GM23338 (cell line): ENCODE results near the gene ADORA2A. TPM values are rescaled to one million over a fixed set of nuclear protein-coding genes. Genes with fewer than 3 reads are reported as not detected.

Experiments used
- ATAC-seq: fragments of 200-7000 bp; cut with Tn5 transposase; 3 replicates; pipeline ENCODE4 v1.9.1; 2020
- DNase-seq: peaks from one replicate; pipeline ENCODE4 v3.0.0-alpha.2; 2015; ENCODE audit warnings: low spot score
- H2AFZ ChIP-seq: fragments of 200-600 bp; sonication (generic); 2 replicates; pipeline ENCODE4 v1.8.0; 2016; ENCODE audit warnings: antibody characterized with exemption, mild to moderate bottlenecking, moderate library complexity
- H3F3A ChIP-seq: fragments of 200-600 bp; sonication (generic); replicated peaks from 2 replicates; pipeline ENCODE4 v1.8.0; 2017; ENCODE audit warnings: antibody characterized with exemption, mixed run types, low read depth
- H3K27ac ChIP-seq: fragments of 200-600 bp; sonication (generic); 2 replicates; pipeline ENCODE4 v1.6.1; 2016; ENCODE audit warnings: low read depth
- H3K27me3 ChIP-seq: fragments of 200-600 bp; sonication (generic); 2 replicates; pipeline ENCODE4 v1.8.0; 2016; ENCODE audit warnings: mild to moderate bottlenecking, mixed run types, moderate library complexity; ENCODE audit not compliant: insufficient read depth
- H3K36me3 ChIP-seq: fragments of 200-600 bp; sonication (generic); 2 replicates; pipeline ENCODE4 v1.8.0; 2016; ENCODE audit warnings: mild to moderate bottlenecking; ENCODE audit not compliant: insufficient read depth
- H3K4me1 ChIP-seq: fragments of 200-600 bp; sonication (generic); 2 replicates; pipeline ENCODE4 v1.8.0; 2016; ENCODE audit warnings: mild to moderate bottlenecking, moderate library complexity; ENCODE audit not compliant: insufficient read depth
- H3K4me2 ChIP-seq: fragments of 200-600 bp; sonication (generic); 2 replicates; pipeline ENCODE4 v1.7.1; 2017; ENCODE audit warnings: mixed run types
- H3K4me3 ChIP-seq: fragments of 200-600 bp; sonication (generic); 2 replicates; pipeline ENCODE4 v1.6.1; 2016; ENCODE audit warnings: mixed run types
- H3K79me2 ChIP-seq: fragments of 200-600 bp; sonication (generic); replicated peaks from 2 replicates; pipeline ENCODE4 v1.8.0; 2017; ENCODE audit warnings: mild to moderate bottlenecking; ENCODE audit not compliant: insufficient read depth
- H3K9me2 ChIP-seq: fragments of 200-600 bp; sonication (generic); 2 replicates; pipeline ENCODE4 v1.8.0; 2017; ENCODE audit not compliant: insufficient read depth
- H4K20me1 ChIP-seq: fragments of 200-600 bp; sonication (generic); replicated peaks from 2 replicates; pipeline ENCODE4 v1.8.0; 2017; ENCODE audit warnings: mild to moderate bottlenecking; ENCODE audit not compliant: insufficient read depth
- H3K27ac Mint-ChIP-seq: 2 replicates; pipeline ENCODE4 v1.8.0; 2020; ENCODE audit warnings: inconsistent platforms, mild to moderate bottlenecking, moderate library complexity, mixed read lengths
- H3K27me3 Mint-ChIP-seq: 3 replicates; pipeline ENCODE4 v1.8.0; 2022; ENCODE audit warnings: low read depth, mild to moderate bottlenecking, moderate library complexity, mixed read lengths, inconsistent platforms; ENCODE audit not compliant: insufficient read depth, poor library complexity
- H3K36me3 Mint-ChIP-seq: 3 replicates; pipeline ENCODE4 v1.8.0; 2021; ENCODE audit warnings: low read depth, mild to moderate bottlenecking, inconsistent platforms, moderate library complexity, mixed read lengths
- H3K4me1 Mint-ChIP-seq: 3 replicates; pipeline ENCODE4 v1.8.0; 2020; ENCODE audit warnings: mild to moderate bottlenecking, inconsistent platforms, mixed read lengths
- H3K4me3 Mint-ChIP-seq: 3 replicates; pipeline ENCODE4 v1.8.0; 2021; ENCODE audit warnings: moderate library complexity, mild to moderate bottlenecking, inconsistent platforms, mixed read lengths
- H3K9me3 Mint-ChIP-seq: 3 replicates; pipeline ENCODE4 v1.8.0; 2020; ENCODE audit warnings: moderate library complexity, mild to moderate bottlenecking, inconsistent platforms, mixed read lengths
- POLR2AphosphoS5 ChIP-seq: IDR thresholded peaks from 2 replicates; pipeline ENCODE4 v1.6.1; 2016; ENCODE audit warnings: antibody characterized with exemption, low read depth
- STAT1 ChIP-seq: IDR thresholded peaks from one replicate; pipeline ENCODE4 v1.6.1; 2016; ENCODE audit warnings: antibody characterized with exemption; ENCODE audit not compliant: unreplicated experiment
- ZNF114 ChIP-seq: fragments of 250-450 bp; sonication (Bioruptor Pico); IDR thresholded peaks from 2 replicates; pipeline ENCODE4 v1.5.0; 2020; ENCODE audit warnings: mild to moderate bottlenecking, moderate library complexity
- polyA plus RNA-seq: library from polyadenylated mRNA; unstranded; fragments of >200 nt; fragmentation: Nextera tagmentation; extraction: Ambion mirVana; gene quantifications from 2 replicates; pipeline ENCODE4 v1.2.1, GENCODE V29; 2016
- total RNA-seq: library from RNA; depleted of rRNA; stranded (reverse); fragments of >200 nt; shearing (Covaris generic); gene quantifications from 2 replicates; pipeline ENCODE4 v1.2.3, GENCODE V29; 2014
- TF ChIP-seq, protein P1 (sequence below): fragments of 250-450 bp; sonication (Bioruptor Pico); IDR thresholded peaks from 2 replicates; pipeline ENCODE4 v1.5.0; 2020; ENCODE audit warnings: mild to moderate bottlenecking, moderate library complexity
- TF ChIP-seq, protein P2 (sequence below), 2 experiments: fragments of 200-600 bp in 1 of 2; sonication (generic) in 1 of 2; conservative IDR thresholded peaks; 2 replicates each; pipeline versions ENCODE4 v1.5.1 to v1.6.1; 2016 to 2017; ENCODE audit warnings: antibody characterized with exemption in 2 of 2, low read depth in 2 of 2, mild to moderate bottlenecking in 2 of 2, moderate library complexity in 1 of 2

Gene ADORA2A
- total and polyA plus RNA-seq, 2 experiments from 2014 or later, result 4.1 to 13.5 TPM

DNA sequence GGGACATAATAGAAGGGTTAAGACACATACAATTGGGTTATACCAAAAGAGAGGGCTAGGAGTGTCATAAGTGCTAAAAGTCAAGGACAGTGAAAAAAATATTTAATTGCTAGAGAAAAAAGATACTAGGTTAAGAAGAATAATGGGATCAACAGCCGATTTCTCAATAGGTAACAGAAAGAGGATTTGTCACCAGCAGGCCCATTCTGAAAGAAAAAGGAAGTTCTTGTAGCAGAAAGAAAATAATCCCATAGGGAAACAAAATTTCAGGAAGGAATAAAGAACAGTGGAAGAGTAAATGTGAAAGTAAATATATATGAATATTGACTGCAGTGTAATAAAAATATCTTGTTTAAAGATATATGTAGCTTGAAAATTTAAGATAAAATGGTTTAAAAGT, 43.3 kb upstream of the ADORA2A start (continued):
- TF ChIP-seq, protein P1, sequence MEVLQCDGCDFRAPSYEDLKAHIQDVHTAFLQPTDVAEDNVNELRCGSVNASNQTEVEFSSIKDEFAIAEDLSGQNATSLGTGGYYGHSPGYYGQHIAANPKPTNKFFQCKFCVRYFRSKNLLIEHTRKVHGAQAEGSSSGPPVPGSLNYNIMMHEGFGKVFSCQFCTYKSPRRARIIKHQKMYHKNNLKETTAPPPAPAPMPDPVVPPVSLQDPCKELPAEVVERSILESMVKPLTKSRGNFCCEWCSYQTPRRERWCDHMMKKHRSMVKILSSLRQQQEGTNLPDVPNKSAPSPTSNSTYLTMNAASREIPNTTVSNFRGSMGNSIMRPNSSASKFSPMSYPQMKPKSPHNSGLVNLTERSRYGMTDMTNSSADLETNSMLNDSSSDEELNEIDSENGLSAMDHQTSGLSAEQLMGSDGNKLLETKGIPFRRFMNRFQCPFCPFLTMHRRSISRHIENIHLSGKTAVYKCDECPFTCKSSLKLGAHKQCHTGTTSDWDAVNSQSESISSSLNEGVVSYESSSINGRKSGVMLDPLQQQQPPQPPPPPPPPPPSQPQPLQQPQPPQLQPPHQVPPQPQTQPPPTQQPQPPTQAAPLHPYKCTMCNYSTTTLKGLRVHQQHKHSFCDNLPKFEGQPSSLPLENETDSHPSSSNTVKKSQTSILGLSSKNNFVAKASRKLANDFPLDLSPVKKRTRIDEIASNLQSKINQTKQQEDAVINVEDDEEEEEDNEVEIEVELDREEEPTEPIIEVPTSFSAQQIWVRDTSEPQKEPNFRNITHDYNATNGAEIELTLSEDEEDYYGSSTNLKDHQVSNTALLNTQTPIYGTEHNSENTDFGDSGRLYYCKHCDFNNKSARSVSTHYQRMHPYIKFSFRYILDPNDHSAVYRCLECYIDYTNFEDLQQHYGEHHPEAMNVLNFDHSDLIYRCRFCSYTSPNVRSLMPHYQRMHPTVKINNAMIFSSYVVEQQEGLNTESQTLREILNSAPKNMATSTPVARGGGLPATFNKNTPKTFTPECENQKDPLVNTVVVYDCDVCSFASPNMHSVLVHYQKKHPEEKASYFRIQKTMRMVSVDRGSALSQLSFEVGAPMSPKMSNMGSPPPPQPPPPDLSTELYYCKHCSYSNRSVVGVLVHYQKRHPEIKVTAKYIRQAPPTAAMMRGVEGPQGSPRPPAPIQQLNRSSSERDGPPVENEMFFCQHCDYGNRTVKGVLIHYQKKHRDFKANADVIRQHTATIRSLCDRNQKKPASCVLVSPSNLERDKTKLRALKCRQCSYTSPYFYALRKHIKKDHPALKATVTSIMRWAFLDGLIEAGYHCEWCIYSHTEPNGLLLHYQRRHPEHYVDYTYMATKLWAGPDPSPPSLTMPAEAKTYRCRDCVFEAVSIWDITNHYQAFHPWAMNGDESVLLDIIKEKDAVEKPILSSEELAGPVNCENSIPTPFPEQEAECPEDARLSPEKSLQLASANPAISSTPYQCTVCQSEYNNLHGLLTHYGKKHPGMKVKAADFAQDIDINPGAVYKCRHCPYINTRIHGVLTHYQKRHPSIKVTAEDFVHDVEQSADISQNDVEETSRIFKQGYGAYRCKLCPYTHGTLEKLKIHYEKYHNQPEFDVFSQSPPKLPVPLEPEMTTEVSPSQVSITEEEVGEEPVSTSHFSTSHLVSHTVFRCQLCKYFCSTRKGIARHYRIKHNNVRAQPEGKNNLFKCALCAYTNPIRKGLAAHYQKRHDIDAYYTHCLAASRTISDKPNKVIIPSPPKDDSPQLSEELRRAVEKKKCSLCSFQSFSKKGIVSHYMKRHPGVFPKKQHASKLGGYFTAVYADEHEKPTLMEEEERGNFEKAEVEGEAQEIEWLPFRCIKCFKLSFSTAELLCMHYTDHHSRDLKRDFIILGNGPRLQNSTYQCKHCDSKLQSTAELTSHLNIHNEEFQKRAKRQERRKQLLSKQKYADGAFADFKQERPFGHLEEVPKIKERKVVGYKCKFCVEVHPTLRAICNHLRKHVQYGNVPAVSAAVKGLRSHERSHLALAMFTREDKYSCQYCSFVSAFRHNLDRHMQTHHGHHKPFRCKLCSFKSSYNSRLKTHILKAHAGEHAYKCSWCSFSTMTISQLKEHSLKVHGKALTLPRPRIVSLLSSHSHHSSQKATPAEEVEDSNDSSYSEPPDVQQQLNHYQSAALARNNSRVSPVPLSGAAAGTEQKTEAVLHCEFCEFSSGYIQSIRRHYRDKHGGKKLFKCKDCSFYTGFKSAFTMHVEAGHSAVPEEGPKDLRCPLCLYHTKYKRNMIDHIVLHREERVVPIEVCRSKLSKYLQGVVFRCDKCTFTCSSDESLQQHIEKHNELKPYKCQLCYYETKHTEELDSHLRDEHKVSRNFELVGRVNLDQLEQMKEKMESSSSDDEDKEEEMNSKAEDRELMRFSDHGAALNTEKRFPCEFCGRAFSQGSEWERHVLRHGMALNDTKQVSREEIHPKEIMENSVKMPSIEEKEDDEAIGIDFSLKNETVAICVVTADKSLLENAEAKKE, result no peak
- TF ChIP-seq POLR2AphosphoS5 (no peak), STAT1 (no peak)
- TF ChIP-seq, protein P2, sequence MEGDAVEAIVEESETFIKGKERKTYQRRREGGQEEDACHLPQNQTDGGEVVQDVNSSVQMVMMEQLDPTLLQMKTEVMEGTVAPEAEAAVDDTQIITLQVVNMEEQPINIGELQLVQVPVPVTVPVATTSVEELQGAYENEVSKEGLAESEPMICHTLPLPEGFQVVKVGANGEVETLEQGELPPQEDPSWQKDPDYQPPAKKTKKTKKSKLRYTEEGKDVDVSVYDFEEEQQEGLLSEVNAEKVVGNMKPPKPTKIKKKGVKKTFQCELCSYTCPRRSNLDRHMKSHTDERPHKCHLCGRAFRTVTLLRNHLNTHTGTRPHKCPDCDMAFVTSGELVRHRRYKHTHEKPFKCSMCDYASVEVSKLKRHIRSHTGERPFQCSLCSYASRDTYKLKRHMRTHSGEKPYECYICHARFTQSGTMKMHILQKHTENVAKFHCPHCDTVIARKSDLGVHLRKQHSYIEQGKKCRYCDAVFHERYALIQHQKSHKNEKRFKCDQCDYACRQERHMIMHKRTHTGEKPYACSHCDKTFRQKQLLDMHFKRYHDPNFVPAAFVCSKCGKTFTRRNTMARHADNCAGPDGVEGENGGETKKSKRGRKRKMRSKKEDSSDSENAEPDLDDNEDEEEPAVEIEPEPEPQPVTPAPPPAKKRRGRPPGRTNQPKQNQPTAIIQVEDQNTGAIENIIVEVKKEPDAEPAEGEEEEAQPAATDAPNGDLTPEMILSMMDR (conservative IDR thresholded peaks at IDR 0.05; ENCODE audit: low read depth in 2 of 2), result no peak

DNA sequence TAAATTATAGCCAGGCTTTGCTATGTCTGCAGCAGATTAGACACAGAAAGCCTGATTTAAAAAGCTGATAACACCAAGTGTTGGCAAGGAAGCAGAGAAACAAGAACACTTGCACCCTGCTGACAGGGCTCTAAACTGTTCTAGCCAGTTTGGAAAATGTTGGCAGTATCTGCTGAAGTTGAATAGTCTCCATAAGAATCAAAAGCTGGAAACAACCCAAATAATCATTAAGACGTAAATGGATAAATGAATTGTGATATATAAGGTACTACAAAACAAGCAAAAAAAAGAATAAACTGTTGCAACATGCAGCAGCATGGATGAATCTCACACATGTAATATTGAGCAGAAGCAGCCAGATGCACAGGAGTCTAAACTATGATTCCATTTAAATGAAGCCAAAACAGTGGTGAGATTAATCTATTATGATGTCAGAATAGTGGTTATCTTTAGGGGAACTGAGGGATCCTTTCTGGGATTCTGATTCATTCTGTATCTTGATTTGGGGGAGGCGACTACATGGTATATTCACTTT, 40.4 kb upstream of the ADORA2A start:
- Mint-ChIP-seq H3K36me3 (peaks cover 11% of the 10 kb centered on the region; the same call in 2 of the 3 replicates), H3K4me1 (no peaks in the 10 kb centered on the region), H3K9me3 (no peaks in the 10 kb centered on the region), H3K4me3 (no peak overlapping the region), H3K27ac (no peak overlapping the region), H3K27me3 (no peaks in the 10 kb centered on the region)
- Histone ChIP-seq H3K36me3 (no peaks in the 10 kb centered on the region; the same call in 1 of the 2 replicates), H2AFZ (no peak overlapping the region), H4K20me1 (peaks cover 3% of the 10 kb centered on the region; the same call in 1 of the 2 replicates), H3K9me2 (no peaks in the 10 kb centered on the region), H3K4me2 (no peak overlapping the region), H3K79me2 (no peaks in the 10 kb centered on the region), H3K4me1 (no peaks in the 10 kb centered on the region; the same call in 1 of the 2 replicates), H3K27ac (no peak overlapping the region), H3K4me3 (no peak overlapping the region), H3F3A (no peaks in the 10 kb centered on the region), H3K27me3 (no peaks in the 10 kb centered on the region)
- ATAC-seq (no peak), DNase-seq (no peak)
- no peak for TF ChIP-seq ZNF114
